GM18519 (cell line): ENCODE measurements around the gene CLEC1A.

Experiments
- ATAC-seq: cut with Tn5 transposase; IDR thresholded peaks from one replicate; pipeline ENCODE4 v1.9.1; 2021; ENCODE audit warnings: mild to moderate bottlenecking, moderate library complexity; ENCODE audit not compliant: unreplicated experiment, low FRiP score

Gene CLEC1A

GRCh38 chr12:10102322-10102721, 3.5 kb upstream of the CLEC1A start:
- no peak for ATAC-seq

- no peak for ATAC-seq
Observed at GRCh38 chr12:10101648-10102220, 2.9 kb upstream of the CLEC1A start.

- ATAC-seq = no peak
Observed at GRCh38 chr12:10101042-10101579, 2.3 kb upstream of the CLEC1A start.

- no peak for ATAC-seq
Observed at GRCh38 chr12:10097521-10097920, 1.3 kb downstream of the CLEC1A start.

GRCh38 chr12:10095971-10096370, 2.8 kb downstream of the CLEC1A start:
- ATAC-seq = no peak

- no peak for ATAC-seq
Observed at GRCh38 chr12:10094646-10095395, 4.0 kb downstream of the CLEC1A start.

GRCh38 chr12:10088955-10089900, 9.6 kb downstream of the CLEC1A start:
- no peak for ATAC-seq

- no peak for ATAC-seq
Observed at GRCh38 chr12:10088031-10088430, 10.8 kb downstream of the CLEC1A start.

GRCh38 chr12:10086387-10086786, 12.4 kb downstream of the CLEC1A start:
- ATAC-seq = no peak

- no peak for ATAC-seq
Observed at GRCh38 chr12:10084733-10085132, 14.1 kb downstream of the CLEC1A start.

GRCh38 chr12:10082117-10082874, 16.5 kb downstream of the CLEC1A start:
- ATAC-seq = no peak

- ATAC-seq = no peak
Observed at GRCh38 chr12:10075451-10075850, 23.3 kb downstream of the CLEC1A start.

GRCh38 chr12:10073261-10073660, 25.5 kb downstream of the CLEC1A start:
- ATAC-seq = no peak

- no peak for ATAC-seq
Observed at GRCh38 chr12:10072131-10072530, 26.7 kb downstream of the CLEC1A start.

GRCh38 chr12:10070380-10070779, 28.4 kb downstream of the CLEC1A start:
- ATAC-seq = no peak

GRCh38 chr12:10069976-10070375, 28.8 kb downstream of the CLEC1A start:
- ATAC-seq = no peak

GRCh38 chr12:10069099-10069498, 29.7 kb downstream of the CLEC1A start:
- no peak for ATAC-seq

- no peak for ATAC-seq
Observed at GRCh38 chr12:10068644-10069043, 30.1 kb downstream of the CLEC1A start.

GRCh38 chr12:10067942-10068341, 30.8 kb downstream of the CLEC1A start:
- no peak for ATAC-seq

GRCh38 chr12:10067264-10067663, 31.5 kb downstream of the CLEC1A start:
- ATAC-seq = no peak
